ENCODE data around the gene CEP112.

CEP112 gene

GRCh38 chr17:65853816-65854215 is 338.1 kb downstream of the CEP112 start:
- H3K27ac ChIP-seq (ENCODE audit: low read depth, low read length) = no peak overlapping the region
- no peak overlapping the region for H3K9ac ChIP-seq (ENCODE audit: low read length)
- no peak overlapping the region for H4K91ac ChIP-seq (ENCODE audit: low read depth, low read length)
- no peaks in the 10 kb centered on the region for H3K36me3 ChIP-seq (ENCODE audit: control insufficient read depth in 1 of 2, insufficient read depth in 2 of 2, low read length in 2 of 2)
- H3K4me2 ChIP-seq (ENCODE audit: low read length) = no peak overlapping the region
- H2BK120ac ChIP-seq (ENCODE audit: insufficient read depth, low read length, poor library complexity) = no peak overlapping the region
- no peaks in the 10 kb centered on the region for H3K27me3 ChIP-seq (ENCODE audit: insufficient read depth, low read length)
- no peaks in the 10 kb centered on the region for H3K79me2 ChIP-seq (ENCODE audit: control insufficient read depth, insufficient read depth, low read length, poor library complexity)
- H3K4ac ChIP-seq (ENCODE audit: low read depth, low read length) = no peak overlapping the region
- H3K9me3 ChIP-seq (ENCODE audit: insufficient read depth, low read depth, low read length) = no peaks in the 10 kb centered on the region
- no peak overlapping the region for H3K23ac ChIP-seq (ENCODE audit: low read length)
- no peak overlapping the region for H2BK5ac ChIP-seq (ENCODE audit: low read depth, low read length, poor library complexity)
- H2BK12ac ChIP-seq (ENCODE audit: low read length) = no peak overlapping the region
- no peak overlapping the region for H2AK5ac ChIP-seq (ENCODE audit: low read length)
- H3K4me1 ChIP-seq (ENCODE audit: control insufficient read depth in 1 of 2, insufficient read depth in 2 of 2, low read length in 2 of 2) = peaks cover 2 to 4% of the 10 kb centered on the region in 2 experiments
- no peak overlapping the region for H2AFZ ChIP-seq (ENCODE audit: insufficient read depth, low read length, poor library complexity)
- DNase-seq = peak in 1 of 2 donors; percentile 68
- H3K18ac ChIP-seq (ENCODE audit: low read length) = no peak overlapping the region
- no peaks in the 10 kb centered on the region for H3K79me1 ChIP-seq (ENCODE audit: low read length)
- H3K4me3 ChIP-seq (ENCODE audit: low read depth, low read length) = no peak overlapping the region
- no peak overlapping the region for H3K14ac ChIP-seq (ENCODE audit: low read length)
- no peak overlapping the region for H4K12ac ChIP-seq (ENCODE audit: low read depth, low read length)
- no peak overlapping the region for H4K8ac ChIP-seq (ENCODE audit: low read depth, low read length)

- no peak overlapping the region for H3K18ac ChIP-seq (ENCODE audit: low read length)
- no peaks in the 10 kb centered on the region for H3K79me2 ChIP-seq (ENCODE audit: control insufficient read depth, insufficient read depth, low read length, poor library complexity)
- H3K14ac ChIP-seq (ENCODE audit: low read length) = no peak overlapping the region
- H2BK5ac ChIP-seq (ENCODE audit: low read depth, low read length, poor library complexity) = no peak overlapping the region
- DNase-seq = no peak
- H3K4me1 ChIP-seq (ENCODE audit: control insufficient read depth in 1 of 2, insufficient read depth in 2 of 2, low read length in 2 of 2) = peaks cover 2 to 4% of the 10 kb centered on the region in 2 experiments
- no peak overlapping the region for H4K91ac ChIP-seq (ENCODE audit: low read depth, low read length)
- no peak overlapping the region for H2BK120ac ChIP-seq (ENCODE audit: insufficient read depth, low read length, poor library complexity)
- no CpG with 5 or more reads among the region's 1 CpG for WGBS (ENCODE audit: extremely low coverage, insufficient coverage, insufficient read length)
- no peaks in the 10 kb centered on the region for H3K27me3 ChIP-seq (ENCODE audit: insufficient read depth, low read length)
- H3K9ac ChIP-seq (ENCODE audit: low read length) = no peak overlapping the region
- no peak overlapping the region for H4K12ac ChIP-seq (ENCODE audit: low read depth, low read length)
- H4K8ac ChIP-seq (ENCODE audit: low read depth, low read length) = no peak overlapping the region
- H3K4ac ChIP-seq (ENCODE audit: low read depth, low read length) = no peak overlapping the region
- no peak overlapping the region for H3K4me3 ChIP-seq (ENCODE audit: low read depth, low read length)
- no peaks in the 10 kb centered on the region for H3K36me3 ChIP-seq (ENCODE audit: control insufficient read depth in 1 of 2, insufficient read depth in 2 of 2, low read length in 2 of 2)
- no peak overlapping the region for H3K4me2 ChIP-seq (ENCODE audit: low read length)
- no peaks in the 10 kb centered on the region for H3K79me1 ChIP-seq (ENCODE audit: low read length)
- no peaks in the 10 kb centered on the region for H3K9me3 ChIP-seq (ENCODE audit: insufficient read depth, low read depth, low read length)
- no peak overlapping the region for H2AFZ ChIP-seq (ENCODE audit: insufficient read depth, low read length, poor library complexity)
- H2BK12ac ChIP-seq (ENCODE audit: low read length) = no peak overlapping the region
- H2AK5ac ChIP-seq (ENCODE audit: low read length) = no peak overlapping the region
- no peak overlapping the region for H3K23ac ChIP-seq (ENCODE audit: low read length)
- H3K27ac ChIP-seq (ENCODE audit: low read depth, low read length) = no peak overlapping the region
Observed at GRCh38 chr17:65852911-65853310, 339.0 kb downstream of the CEP112 start.

GRCh38 chr17:65851965-65852736 is 339.8 kb downstream of the CEP112 start:
- no peaks in the 10 kb centered on the region for H3K79me2 ChIP-seq (ENCODE audit: control insufficient read depth, insufficient read depth, low read length, poor library complexity)
- no peak overlapping the region for H2BK120ac ChIP-seq (ENCODE audit: insufficient read depth, low read length, poor library complexity)
- no peaks in the 10 kb centered on the region for H3K27me3 ChIP-seq (ENCODE audit: insufficient read depth, low read length)
- H2AFZ ChIP-seq (ENCODE audit: insufficient read depth, low read length, poor library complexity) = no peak overlapping the region
- no peak overlapping the region for H2BK12ac ChIP-seq (ENCODE audit: low read length)
- DNase-seq = no peak
- no peaks in the 10 kb centered on the region for H3K9me3 ChIP-seq (ENCODE audit: insufficient read depth, low read depth, low read length)
- H3K27ac ChIP-seq (ENCODE audit: low read depth, low read length) = no peak overlapping the region
- H3K79me1 ChIP-seq (ENCODE audit: low read length) = no peaks in the 10 kb centered on the region
- H3K4me3 ChIP-seq (ENCODE audit: low read depth, low read length) = no peak overlapping the region
- no peak overlapping the region for H4K12ac ChIP-seq (ENCODE audit: low read depth, low read length)
- no peak overlapping the region for H4K91ac ChIP-seq (ENCODE audit: low read depth, low read length)
- no peak overlapping the region for H2AK5ac ChIP-seq (ENCODE audit: low read length)
- H3K9ac ChIP-seq (ENCODE audit: low read length) = no peak overlapping the region
- H3K36me3 ChIP-seq (ENCODE audit: control insufficient read depth in 1 of 2, insufficient read depth in 2 of 2, low read length in 2 of 2) = no peaks in the 10 kb centered on the region
- H3K4ac ChIP-seq (ENCODE audit: low read depth, low read length) = no peak overlapping the region
- no peak overlapping the region for H3K18ac ChIP-seq (ENCODE audit: low read length)
- H4K8ac ChIP-seq (ENCODE audit: low read depth, low read length) = no peak overlapping the region
- H3K14ac ChIP-seq (ENCODE audit: low read length) = no peak overlapping the region
- H2BK5ac ChIP-seq (ENCODE audit: low read depth, low read length, poor library complexity) = no peak overlapping the region
- H3K4me2 ChIP-seq (ENCODE audit: low read length) = no peak overlapping the region
- no peak overlapping the region for H3K23ac ChIP-seq (ENCODE audit: low read length)
- peaks cover 2 to 4% of the 10 kb centered on the region in 2 experiments for H3K4me1 ChIP-seq (ENCODE audit: control insufficient read depth in 1 of 2, insufficient read depth in 2 of 2, low read length in 2 of 2)
- no CpG with 5 or more reads among the region's 3 CpGs for WGBS (ENCODE audit: extremely low coverage, insufficient coverage, insufficient read length)

GRCh38 chr17:65850486-65850885 is 341.4 kb downstream of the CEP112 start:
- no peak overlapping the region for H3K4me3 ChIP-seq (ENCODE audit: low read depth, low read length)
- no peak overlapping the region for H2AK5ac ChIP-seq (ENCODE audit: low read length)
- H3K18ac ChIP-seq (ENCODE audit: low read length) = no peak overlapping the region
- no peaks in the 10 kb centered on the region for H3K79me1 ChIP-seq (ENCODE audit: low read length)
- no peak overlapping the region for H2BK12ac ChIP-seq (ENCODE audit: low read length)
- H4K91ac ChIP-seq (ENCODE audit: low read depth, low read length) = no peak overlapping the region
- no peak overlapping the region for H2AFZ ChIP-seq (ENCODE audit: insufficient read depth, low read length, poor library complexity)
- H3K4me1 ChIP-seq (ENCODE audit: control insufficient read depth in 1 of 2, insufficient read depth in 2 of 2, low read length in 2 of 2) = peaks cover 1 to 2% of the 10 kb centered on the region in 2 experiments
- no peak overlapping the region for H3K4ac ChIP-seq (ENCODE audit: low read depth, low read length)
- DNase-seq = peak in 1 of 2 donors; percentile 34
- no peak overlapping the region for H4K12ac ChIP-seq (ENCODE audit: low read depth, low read length)
- H2BK120ac ChIP-seq (ENCODE audit: insufficient read depth, low read length, poor library complexity) = no peak overlapping the region
- no peaks in the 10 kb centered on the region for H3K79me2 ChIP-seq (ENCODE audit: control insufficient read depth, insufficient read depth, low read length, poor library complexity)
- no peak overlapping the region for H3K4me2 ChIP-seq (ENCODE audit: low read length)
- no peak overlapping the region for H3K9ac ChIP-seq (ENCODE audit: low read length)
- H3K27ac ChIP-seq (ENCODE audit: low read depth, low read length) = no peak overlapping the region
- no peak overlapping the region for H4K8ac ChIP-seq (ENCODE audit: low read depth, low read length)
- no peak overlapping the region for H3K23ac ChIP-seq (ENCODE audit: low read length)
- WGBS (ENCODE audit: extremely low coverage, insufficient coverage, insufficient read length) = no CpG with 5 or more reads among the region's 2 CpGs
- H3K14ac ChIP-seq (ENCODE audit: low read length) = no peak overlapping the region
- no peaks in the 10 kb centered on the region for H3K36me3 ChIP-seq (ENCODE audit: control insufficient read depth in 1 of 2, insufficient read depth in 2 of 2, low read length in 2 of 2)
- H3K27me3 ChIP-seq (ENCODE audit: insufficient read depth, low read length) = no peaks in the 10 kb centered on the region
- no peaks in the 10 kb centered on the region for H3K9me3 ChIP-seq (ENCODE audit: insufficient read depth, low read depth, low read length)
- H2BK5ac ChIP-seq (ENCODE audit: low read depth, low read length, poor library complexity) = no peak overlapping the region
